HG03342 (cell line): ENCODE results near the gene RGS9BP.
"Not testable (repeated sequence)": the region's sequence is repeated elsewhere in the genome, so short reads cannot be mapped to it uniquely, and the experiment has no call there.

ENCODE experiments used
- ATAC-seq: cut with Tn5 transposase; IDR thresholded peaks from one replicate; pipeline ENCODE4 v1.9.1; 2021; ENCODE audit warnings: mild to moderate bottlenecking, moderate library complexity; ENCODE audit not compliant: unreplicated experiment

Gene RGS9BP

DNA sequence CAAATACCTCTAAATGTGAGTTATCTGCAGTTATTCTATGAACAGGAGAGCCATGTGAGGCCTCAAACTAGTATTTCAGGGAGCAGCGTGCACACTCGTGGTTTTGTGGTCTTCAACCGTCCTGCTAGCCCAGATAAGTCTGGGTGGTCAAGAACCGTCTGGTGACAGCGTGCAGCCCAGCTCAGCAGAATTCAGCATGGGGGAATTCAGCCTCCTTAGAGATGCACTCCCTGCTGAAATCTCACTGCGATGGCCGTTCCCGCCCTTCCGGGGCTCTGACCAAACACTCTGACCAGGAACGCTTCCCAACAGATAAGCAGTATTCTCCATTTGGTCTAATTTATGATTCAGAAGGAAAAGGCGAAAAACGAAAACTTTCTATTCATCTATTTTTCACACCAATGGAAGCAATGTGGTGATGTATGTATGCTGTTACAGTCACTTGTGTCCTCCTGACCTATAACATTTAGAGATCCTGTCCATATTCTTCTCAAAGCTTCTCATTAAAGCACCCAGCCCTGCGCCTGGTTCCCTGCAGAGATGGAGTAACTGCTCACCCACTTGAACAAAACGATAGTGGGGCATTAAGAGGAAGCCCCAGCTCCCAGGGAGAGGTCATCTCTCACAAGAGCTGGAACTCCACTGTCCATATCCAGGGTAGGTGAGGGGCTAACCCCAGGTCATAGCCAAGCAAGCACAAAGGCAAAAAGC lies 3.6 kb upstream of the RGS9BP start:
- no peak for ATAC-seq

DNA sequence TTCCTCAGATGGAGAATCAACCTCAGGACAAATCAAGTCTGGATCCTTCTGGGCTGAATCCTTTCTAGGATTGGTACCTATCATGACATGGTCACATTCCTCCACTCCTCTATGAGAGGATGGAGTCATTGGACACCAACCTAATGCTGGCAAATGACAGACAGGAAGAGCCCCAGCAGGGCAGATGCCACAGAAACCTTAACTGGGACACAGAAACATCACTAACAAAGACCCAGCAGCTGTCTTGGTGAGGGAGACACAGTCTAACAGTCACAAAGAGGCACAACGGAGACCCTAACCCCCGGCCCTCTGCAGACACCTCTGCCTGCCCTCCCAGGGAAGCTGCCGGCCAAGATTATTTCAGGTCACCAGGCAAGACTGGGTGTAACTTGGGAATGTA lies 2.8 kb upstream of the RGS9BP start:
- ATAC-seq: no peak

DNA sequence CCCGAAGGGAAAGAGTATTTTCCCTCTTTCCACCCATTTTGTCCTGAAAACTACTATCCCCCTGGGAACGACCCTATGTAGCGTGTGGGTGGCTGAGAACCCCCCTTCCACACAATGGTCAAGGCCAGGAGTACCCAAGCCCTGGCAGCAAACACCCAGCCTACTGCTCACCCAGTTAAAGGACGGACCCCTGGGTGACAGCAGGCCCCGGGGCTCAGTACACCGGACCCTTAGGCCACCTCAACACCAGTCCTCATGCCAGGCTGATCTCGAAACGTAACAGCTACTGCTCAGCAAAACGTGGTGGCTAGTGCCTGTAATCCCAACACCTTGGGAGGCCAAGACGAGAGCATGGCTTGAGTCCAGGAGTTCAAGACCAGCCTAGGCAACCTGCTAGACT lies 2.1 kb upstream of the RGS9BP start:
- ATAC-seq: no peak

DNA sequence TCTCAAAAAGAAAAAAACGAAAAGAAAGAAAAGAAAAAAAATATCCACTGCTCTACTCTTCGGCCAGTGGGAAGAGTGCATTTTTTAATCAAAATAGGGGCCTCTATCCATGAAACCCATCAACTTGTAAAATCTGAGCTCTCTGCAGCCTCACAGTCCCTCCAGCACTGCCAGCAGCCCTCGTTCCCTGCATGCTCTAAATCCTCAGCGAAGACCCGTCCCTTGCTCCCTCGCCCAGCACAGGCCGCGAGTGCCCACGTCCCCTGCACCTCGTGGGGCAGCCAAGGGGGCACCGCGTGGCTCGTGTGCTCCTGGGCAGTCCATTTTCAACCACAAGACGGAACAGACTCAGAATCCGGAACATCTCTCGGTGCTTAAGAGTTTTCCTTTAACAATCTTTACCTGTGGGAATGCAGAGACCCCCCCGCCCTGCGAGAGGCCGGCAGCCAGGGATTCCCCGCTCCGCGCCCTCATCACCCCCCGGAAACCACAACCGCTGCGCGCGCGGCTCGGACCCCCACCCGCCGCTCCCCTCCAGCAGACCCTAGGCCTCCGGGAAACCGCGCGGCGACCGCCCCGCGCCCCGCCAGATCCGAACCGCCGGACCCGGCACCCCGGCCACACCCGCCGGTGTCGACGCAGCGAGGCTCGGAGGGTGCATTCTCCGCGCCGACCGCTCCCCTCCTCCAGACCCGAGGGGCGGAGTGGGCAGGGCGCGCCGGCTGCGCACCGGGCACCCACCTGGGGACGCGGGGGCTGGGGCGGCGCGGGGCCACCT lies 1.3 kb upstream of the RGS9BP start:
- peak; percentile 20 for ATAC-seq

DNA sequence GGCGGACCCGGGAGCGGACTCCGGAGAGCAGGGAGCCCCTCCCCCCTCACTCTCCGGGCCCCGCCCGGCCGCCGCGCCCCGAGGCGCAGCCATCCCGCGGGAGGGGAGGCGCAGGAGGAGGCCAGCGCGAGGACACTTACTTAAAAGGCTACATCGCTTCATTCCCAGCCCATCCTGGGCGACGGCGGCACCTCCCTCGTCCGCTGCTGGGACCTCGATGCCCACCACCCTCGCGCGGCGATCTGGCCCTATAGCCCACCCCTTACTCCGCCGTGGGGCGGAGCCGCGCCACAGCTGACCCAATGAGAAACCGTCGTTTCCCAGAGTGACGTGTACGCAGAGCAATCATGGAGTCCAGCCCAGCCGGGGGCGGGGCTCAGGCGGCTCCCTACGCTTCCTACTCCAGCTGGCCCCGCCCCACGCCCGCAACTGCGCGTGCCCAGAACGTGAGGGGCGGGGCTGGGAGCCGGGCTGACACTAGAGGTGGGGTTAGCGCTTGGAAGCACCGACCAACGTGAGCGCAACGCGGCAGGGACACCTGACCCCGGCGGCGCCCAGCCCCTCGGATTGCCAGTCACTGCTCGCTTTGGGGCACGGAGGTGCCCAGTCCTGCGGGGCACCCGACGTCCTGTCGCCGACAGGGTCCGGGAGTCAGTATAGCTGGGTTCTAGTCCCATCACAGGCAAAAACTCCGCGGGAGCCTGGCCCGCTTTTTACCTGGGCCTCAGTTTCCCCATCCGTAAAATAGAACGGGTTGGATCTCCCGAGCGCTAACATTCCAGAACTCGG lies 523 bp upstream of the RGS9BP start, which contains the start of gene ANKRD27:
Gene ANKRD27, minus strand, starts transcription at position 250 of the 789 bp plus-strand sequence. CDS start 16,165 bp downstream, outside the sequence.
- peak; percentile 96 for ATAC-seq

DNA sequence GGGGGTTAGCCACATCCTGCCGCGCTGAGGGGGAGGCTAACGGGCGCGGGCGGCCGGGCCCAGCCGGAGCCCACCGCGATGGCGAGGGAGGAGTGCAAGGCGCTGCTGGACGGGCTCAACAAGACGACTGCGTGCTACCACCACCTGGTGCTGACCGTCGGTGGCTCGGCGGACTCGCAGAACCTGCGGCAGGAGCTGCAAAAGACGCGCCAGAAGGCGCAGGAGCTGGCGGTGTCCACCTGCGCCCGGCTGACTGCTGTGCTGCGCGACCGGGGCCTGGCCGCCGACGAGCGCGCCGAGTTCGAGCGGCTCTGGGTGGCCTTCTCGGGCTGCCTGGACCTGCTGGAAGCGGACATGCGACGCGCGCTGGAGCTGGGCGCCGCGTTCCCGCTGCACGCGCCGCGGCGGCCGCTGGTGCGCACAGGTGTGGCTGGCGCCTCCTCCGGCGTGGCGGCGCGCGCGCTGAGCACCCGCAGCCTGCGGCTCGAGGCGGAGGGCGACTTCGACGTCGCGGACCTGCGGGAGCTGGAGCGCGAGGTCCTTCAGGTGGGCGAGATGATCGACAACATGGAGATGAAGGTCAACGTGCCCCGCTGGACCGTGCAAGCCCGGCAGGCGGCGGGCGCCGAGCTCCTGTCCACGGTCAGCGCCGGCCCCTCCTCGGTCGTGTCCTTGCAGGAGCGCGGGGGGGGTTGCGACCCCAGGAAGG lies 692 bp downstream of the RGS9BP start:
- no peak for ATAC-seq

DNA sequence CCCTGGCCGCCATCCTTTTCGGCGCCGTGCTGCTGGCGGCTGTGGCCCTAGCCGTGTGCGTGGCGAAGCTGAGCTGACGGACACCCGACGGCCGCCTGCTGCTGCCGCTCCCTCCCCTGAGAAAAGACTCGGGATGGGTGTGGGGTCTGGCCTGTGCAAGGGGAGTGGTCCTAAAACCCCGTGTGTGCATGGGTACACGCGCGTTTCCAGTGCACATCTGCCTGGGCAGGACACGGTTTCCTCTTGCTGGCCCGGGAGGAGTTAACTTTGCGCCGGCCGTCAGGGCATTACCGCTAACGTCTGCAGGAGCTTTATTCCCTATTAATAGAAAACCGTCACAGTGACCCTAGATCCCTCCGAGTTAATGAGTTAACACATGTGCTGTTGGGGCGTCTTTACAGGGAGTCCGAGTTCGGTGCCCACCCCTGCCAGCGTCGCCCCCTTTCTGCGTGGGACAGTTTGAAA lies 1.3 kb downstream of the RGS9BP start:
- ATAC-seq: no peak

DNA sequence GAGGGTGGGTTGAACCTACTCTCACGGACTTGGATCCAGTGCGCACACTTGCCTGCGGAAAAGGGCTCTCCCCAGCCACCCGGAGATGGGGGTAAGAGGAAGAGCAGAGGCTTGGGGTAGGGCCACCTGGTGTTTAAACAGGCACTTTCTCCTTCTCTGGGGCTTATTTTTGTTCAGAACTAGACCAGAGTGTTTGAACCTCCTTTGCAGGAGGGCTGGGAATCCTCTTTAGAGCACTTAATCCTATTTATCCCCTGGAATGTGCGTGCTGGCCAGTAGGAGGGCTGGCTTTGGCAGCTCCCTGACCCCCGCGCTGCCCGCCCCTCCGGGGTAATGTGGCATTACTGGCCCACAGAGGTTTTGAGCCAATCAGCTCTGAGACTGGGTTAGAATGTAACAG lies 2.0 kb downstream of the RGS9BP start:
- ATAC-seq: no peak

DNA sequence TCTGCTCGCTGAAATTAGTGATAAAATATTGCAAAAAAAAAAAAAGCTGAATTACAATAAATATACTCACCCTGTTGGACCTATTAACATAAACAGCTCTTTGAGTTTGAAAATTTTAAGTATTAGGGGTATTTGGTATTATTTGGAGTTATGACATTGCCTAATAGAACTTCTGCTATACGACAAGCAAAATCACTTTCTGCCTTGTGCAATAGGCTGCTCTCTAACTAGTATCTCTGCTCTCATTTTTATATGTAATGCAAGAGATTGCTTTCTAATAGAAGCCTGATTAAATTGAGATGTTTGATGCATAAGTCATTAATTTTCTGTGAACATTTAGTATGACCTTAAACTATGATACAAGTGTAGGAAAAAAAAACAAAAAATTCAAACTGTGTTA lies 5.3 kb downstream of the RGS9BP start:
- no peak for ATAC-seq

DNA sequence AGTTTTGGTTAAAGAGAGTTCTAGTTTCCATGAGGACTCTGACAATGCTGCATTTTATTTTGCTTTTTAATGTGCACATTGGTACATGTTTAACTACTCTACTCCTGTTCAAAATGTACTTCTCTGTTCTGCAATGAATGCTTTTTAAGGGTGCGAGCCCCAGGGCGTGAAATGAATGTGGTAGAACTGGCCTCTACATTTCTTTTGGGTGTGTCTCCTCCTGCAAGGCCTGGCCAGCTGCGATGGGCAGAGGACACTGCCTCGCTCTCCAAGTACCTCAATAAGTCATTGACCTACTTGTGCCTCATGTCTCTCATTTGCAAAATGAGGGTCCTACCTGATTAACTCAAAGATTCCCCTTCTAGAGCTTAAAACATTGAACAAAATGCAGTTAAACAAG lies 6.7 kb downstream of the RGS9BP start:
- no peak for ATAC-seq

DNA sequence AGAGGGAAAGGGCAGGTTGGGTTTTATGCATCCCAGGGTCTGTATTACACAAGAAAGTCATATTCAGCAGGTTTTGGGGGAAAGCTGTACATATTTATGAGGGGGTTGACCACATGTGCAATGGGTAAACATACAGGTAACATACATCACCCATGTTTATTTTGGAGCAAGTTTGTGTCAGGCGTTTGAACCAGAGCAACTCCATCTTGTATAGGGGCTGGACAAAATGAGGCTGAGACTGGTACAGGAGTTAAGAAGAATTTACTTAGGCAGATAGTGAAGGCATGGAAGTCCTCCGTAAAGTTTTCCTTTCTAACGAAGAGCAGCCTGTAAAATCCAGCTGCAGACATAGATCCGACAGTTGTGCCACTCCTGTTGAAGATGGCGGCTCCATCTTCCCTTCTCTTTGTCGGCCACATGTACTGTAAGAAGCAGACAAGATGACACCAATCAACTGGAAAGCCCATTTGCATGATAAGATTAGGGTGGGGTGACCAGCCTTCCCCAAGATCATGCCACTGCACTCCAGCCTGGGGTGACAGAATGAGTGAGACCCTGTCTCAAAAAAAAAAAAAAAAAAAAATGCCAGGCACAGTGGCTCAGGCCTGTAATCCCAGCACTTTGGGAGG lies 11.3 kb downstream of the RGS9BP start:
- no peak for ATAC-seq

DNA sequence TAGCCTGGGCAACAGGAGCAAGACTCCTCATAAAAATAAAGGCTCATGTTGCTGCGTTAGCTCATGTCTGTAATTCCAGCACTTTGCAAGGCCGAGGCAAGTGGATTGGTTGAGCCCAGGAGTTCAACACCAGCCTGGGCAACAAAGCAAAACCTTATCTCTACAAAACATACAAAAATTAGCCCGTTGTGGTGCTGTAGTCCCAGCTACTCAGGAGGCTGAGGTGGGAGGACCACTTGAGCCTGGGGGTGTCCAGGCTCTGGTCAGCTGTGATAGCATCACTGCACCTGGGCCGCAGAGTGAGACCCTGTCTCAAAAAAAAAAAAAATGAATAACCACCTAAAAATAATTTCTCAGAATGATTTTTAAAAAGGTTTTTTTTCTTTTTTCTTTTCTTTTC lies 12.0 kb downstream of the RGS9BP start:
- ATAC-seq: no peak

DNA sequence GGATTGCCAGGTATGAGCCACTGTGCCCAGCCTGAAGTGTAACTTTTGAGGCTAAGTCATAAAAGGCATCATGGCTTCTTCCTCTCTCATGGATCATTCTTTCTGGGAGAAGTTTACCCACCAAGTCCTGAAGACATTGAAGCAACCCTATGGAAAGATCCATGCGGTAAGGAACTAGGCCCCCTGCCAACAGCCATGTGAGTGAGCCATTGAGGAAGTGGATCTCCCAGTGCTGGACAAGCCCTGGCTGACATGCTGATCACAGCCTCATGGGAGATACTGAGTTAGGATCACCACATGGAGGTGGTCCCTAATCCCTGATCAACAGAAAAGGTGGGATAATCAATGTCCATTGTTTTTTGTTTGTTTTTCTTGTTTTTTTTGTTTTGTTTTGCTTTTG lies 12.7 kb downstream of the RGS9BP start:
- no peak for ATAC-seq

DNA sequence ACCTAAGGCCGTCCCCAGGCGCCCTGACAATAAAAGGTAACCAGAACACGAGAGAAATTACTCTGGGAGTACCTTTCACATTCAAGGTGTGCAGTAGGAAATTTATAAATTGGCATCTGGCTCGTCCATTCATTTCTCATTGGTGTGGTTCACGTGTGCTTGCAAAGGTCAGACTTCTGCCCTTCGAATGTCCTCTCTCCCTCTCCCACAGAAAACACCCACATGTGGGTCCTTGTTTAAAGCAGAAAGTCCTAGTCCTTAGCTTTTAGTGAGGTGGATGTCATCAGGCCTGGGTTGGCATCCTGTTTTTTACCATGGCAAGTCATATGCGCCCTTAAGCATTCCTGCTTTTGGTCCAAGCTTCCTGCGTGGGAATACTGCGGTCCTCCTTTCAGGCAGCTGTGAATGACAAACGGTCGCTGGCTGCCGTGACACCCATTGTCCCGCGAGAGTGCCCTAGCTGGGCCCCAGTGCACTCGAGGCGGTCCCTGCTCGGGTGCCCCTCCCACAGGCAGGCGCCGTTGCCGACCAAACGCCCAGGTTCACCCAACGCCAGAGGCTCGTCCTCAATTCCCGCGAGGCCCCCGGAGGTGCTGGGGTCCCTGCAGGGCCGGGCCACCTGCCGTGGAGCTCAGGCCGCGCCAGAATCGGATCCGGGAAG lies 15.8 kb downstream of the RGS9BP start, which contains the start of gene NUDT19:
Gene NUDT19, plus strand, starts transcription at position 531 of the 661 bp plus-strand sequence. CDS start 140 bp downstream, outside the sequence.
- ATAC-seq: peak; percentile 89

DNA sequence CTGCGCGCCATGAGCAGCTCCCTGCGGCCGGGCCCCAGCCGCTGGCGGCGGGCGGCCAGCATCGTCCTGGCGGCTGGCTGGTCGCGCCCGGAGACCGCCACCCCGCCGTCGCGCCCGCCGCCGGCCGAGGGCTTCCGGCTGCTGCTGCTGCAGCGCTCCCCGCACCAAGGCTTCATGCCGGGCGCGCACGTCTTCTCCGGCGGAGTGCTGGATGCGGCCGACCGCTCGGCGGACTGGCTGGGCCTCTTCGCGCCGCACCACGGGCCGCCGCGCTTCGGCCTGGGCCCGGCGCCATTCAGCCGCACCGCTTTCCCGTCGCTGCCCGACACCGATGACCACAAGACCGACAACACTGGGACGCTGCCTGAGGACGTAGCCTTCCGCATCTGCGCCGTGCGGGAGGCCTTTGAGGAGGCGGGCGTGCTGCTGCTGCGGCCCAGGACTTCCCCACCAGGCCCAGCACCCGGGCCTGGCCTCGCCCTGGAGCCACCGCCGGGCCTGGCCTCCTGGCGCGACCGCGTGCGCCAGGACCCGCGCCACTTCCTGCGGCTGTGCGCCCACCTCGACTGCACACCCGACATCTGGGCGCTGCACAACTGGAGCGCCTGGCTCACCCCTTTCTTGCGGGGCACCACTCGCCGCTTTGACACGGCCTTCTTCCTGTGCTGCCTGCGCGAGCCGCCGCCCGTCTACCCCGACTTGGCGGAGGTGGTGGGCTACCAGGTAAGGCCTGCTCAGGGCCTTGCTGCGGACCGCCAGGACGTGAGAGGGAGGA lies 16.5 kb downstream of the RGS9BP start:
- ATAC-seq: peak; percentile 60

DNA sequence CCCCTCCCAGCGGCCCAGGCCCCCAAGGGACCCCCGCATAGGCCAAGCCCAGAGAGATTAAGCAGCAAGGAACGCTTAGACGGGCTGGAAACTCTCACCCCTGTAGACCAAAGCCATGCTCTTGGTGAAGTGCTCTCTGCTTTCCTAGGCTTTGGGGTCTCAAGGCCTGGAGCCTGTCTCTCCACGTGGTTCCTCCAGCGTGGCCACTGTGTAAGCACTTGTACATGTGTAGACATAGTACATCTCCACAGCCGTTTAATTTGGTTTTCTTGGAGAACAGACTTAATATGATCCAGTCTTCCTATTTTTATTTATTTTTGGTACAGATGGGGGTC lies 17.0 kb downstream of the RGS9BP start:
- ATAC-seq: no peak

DNA sequence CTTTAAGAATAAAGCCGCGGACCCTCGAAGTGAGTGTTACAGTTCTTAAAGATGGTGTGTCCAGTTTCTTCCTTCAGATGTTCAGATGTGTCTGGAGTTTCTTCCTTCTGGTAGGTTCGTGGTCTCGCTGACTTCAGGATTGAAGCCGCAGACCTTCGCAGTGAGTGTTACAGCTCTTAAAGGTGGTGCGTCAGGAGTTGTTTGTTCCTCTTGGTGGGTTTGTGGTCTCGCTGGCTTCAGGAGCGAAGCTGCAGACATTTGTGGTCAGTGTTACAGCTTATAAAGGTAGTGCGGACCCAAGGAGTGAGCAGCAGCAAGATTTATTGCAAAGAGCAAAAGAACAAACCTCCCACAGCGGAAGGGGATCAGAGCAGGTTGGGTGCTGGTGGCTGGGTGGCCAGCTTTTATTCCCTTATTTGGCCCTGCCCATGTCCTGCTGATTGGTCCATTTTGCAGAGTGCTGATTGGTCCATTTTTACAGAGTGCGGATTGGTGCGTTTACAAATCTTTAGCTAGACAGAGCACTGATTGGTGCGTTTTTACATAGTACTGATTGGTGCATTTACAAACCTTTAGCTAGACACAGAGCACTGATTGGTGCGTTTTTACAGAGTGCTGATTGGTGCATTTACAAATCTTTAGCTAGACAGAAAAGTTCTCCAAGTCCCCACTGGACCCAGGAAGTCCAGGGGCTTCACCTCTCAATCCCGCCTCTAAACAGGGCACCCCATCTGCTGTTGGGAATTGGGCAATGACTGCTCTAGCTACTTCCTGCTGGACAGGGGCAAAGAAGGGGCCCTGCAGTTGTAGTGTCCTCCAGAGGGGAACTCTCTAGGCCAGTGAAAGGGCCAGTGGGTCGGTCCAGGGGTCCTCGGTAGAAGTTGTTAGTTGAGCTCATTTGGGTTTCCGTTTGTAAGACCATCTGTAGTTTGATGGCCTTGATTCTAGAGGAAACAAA lies 17.8 kb downstream of the RGS9BP start:
- ATAC-seq: not testable (repeated sequence)

DNA sequence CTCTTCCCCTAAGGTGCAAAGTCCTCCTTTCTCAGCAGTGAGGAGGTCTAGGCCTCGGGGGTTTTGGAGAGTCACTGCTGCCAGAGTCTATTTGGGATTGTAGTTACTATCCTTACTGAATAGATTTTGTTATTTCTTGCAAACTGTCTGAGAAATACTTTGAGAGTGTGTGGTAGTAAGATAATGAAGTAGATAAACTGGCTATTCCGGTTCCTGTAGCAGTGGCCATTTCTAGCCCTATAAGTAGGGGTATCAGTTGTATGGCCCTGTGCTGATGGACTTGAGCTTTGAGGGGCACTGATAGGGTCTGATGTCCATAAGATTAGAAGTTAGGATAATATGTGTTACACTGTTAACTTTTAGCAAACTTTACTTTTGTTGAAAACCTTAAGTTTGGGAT lies 18.7 kb downstream of the RGS9BP start:
- not testable (repeated sequence) for ATAC-seq
